IgD-negative memory B cell (primary cell): ENCODE measurements around the gene WDR33. TPM values are rescaled to one million over a fixed set of nuclear protein-coding genes. Genes with fewer than 3 reads are reported as not detected.

ENCODE experiments used
- H3K27ac Mint-ChIP-seq, 3 donors: one replicate each; pipeline ENCODE4 v1.8.0; 2020 to 2022; ENCODE audit warnings: mild to moderate bottlenecking in 3 of 3, mixed read lengths in 3 of 3, moderate library complexity in 1 of 3
- H3K27me3 Mint-ChIP-seq: one replicate; pipeline ENCODE4 v1.8.0; 2021; ENCODE audit warnings: mixed read lengths
- H3K36me3 Mint-ChIP-seq: one replicate; pipeline ENCODE4 v1.8.0; 2020; ENCODE audit warnings: mild to moderate bottlenecking, mixed read lengths
- H3K4me1 Mint-ChIP-seq, 3 donors: one replicate each; pipeline ENCODE4 v1.8.0; 2020 to 2022; ENCODE audit warnings: mixed read lengths in 3 of 3, mild to moderate bottlenecking in 1 of 3
- H3K4me3 Mint-ChIP-seq, 4 donors: one replicate each; pipeline ENCODE4 v1.8.0; 2020 to 2022; ENCODE audit warnings: mild to moderate bottlenecking in 4 of 4, mixed read lengths in 4 of 4, moderate library complexity in 3 of 4
- H3K9me3 Mint-ChIP-seq, 3 donors: one replicate each; pipeline ENCODE4 v1.8.0; 2020 to 2021; ENCODE audit warnings: mixed read lengths in 3 of 3, mild to moderate bottlenecking in 1 of 3
- polyA plus RNA-seq: library from polyadenylated mRNA; unstranded; fragments of 300-500 nt; fragmentation: Illumina TruSeq; gene quantifications from one replicate; pipeline ENCODE4 v1.2.3, GENCODE V29; 2021

The WDR33 gene
- polyA plus RNA-seq, 1 donor from 2014 or later, result 39.5 TPM

DNA sequence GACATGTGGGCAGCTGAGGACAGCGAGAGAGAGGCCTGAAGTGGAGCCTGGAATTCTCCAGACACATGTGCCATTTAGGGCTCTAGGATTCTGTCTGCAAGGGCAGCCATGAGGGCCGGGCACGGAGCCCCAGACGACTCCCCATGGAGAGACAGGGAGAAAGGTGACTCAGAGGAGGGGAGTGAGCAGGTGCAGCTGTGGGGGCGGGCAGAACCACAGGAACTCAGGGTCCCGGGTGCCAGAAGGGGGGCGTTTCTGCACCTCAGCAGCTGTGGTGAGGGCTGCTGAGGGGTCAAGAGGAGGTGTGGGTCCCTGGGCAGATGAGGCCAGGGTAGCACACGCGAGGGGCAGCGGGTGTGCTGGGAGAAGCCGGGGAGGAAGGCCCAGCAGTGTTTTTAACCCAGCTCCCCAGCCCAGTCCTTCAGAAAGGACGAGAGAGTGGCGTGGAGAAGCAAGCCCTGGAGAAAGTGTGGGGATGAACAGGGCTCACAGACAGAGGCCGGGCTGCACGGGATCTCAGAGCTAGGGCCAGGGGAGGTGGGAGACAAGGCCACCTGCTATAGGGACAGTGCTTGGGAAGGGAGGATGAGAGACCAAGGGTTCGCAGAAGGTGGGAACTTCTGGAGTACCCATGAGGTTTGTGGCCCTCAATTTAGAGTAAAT, 157.4 kb downstream of the WDR33 start:
- Mint-ChIP-seq H3K4me1 (peaks cover 18 to 22% (median 21%) of the 10 kb centered on the region in 3 donors), H3K27ac (peak overlapping the region in 1 of 3 donors; percentile 53), H3K27me3 (peaks cover under 1% of the 10 kb centered on the region), H3K36me3 (no peaks in the 10 kb centered on the region), H3K4me3 (peak overlapping the region in 1 of 4 donors; percentile 43), H3K9me3 (no peaks in the 10 kb centered on the region)

DNA sequence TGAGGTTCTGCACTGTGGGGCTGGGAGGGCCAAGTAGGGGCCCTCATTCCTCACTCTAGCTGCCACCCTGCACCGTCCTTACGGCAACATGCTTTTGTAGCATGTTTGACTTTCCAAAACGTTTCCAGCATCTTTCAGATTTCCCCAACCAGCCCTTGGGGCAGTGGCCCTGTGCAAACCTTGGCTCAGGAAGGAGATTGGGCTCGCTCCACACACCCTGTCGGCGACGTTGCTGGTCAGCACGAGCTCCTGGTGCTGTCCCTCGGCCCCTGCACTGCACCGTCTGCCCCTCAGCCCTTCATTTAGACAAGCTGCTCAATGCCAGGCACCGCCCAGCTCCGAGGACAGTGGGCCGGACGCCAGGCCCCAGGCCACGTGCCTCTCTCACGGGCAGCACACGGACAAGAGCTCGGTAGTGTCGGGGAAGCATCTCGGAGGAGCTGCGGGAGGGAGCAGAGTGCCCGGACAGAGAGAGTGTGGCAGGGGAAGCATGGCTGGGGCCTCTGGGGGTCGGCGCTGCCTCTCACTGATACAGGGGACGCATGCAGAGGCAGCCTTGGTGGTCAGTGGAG, 158.1 kb downstream of the WDR33 start:
- H3K27ac Mint-ChIP-seq, result peak overlapping the region in 2 of 3 donors; percentile 11 to 50
- no peaks in the 10 kb centered on the region for H3K9me3 Mint-ChIP-seq
- no peaks in the 10 kb centered on the region for H3K27me3 Mint-ChIP-seq
- H3K4me1 Mint-ChIP-seq, result peaks cover 21 to 22% (median 22%) of the 10 kb centered on the region in 3 donors
- H3K36me3 Mint-ChIP-seq, result no peaks in the 10 kb centered on the region
- no peak overlapping the region for H3K4me3 Mint-ChIP-seq

DNA sequence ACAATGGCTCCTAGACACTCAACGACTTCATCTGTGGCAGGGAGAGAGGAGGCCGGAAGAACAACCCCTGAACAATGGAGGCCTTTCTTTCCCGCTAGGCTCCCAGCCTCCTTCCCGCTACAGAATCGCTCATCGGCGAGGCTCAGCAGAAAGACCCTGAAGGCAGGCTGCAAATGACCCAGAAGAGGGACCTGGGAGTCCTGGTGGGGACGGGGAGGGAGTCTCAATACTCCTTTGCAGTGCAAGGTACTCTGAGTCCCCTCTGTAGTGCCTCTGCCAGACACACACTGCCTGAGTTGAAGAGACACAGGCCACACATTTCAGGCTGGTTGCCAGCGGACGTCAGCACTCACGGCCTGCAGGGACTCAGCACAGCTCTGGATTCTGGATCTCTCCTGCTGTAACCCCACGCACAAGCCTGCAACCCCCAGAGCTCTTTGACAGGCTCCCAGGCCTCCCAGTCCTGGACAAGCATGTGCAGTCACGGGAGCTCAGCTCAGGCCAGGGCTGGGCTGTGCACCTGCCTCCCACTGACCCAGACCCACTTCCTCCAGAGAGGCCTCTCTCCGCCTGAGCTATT, 158.9 kb downstream of the WDR33 start:
- no peaks in the 10 kb centered on the region for H3K27me3 Mint-ChIP-seq
- H3K4me1 Mint-ChIP-seq, result peaks cover 21 to 24% (median 22%) of the 10 kb centered on the region in 3 donors
- peak overlapping the region in 1 of 3 donors; percentile 11 for H3K27ac Mint-ChIP-seq
- no peaks in the 10 kb centered on the region for H3K9me3 Mint-ChIP-seq
- H3K4me3 Mint-ChIP-seq, result peak overlapping the region in 3 of 4 donors; percentile 34 to 76 (median 52)
- no peaks in the 10 kb centered on the region for H3K36me3 Mint-ChIP-seq

DNA sequence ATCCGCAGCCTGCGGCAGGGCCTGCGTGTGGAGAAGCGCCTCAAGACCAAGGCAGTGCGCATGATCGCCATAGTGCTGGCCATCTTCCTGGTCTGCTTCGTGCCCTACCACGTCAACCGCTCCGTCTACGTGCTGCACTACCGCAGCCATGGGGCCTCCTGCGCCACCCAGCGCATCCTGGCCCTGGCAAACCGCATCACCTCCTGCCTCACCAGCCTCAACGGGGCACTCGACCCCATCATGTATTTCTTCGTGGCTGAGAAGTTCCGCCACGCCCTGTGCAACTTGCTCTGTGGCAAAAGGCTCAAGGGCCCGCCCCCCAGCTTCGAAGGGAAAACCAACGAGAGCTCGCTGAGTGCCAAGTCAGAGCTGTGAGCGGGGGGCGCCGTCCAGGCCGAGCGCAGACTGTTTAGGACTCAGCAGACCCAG, 159.6 kb downstream of the WDR33 start:
- H3K4me3 Mint-ChIP-seq, result peak overlapping the region in 1 of 4 donors; percentile 60
- no peaks in the 10 kb centered on the region for H3K36me3 Mint-ChIP-seq
- no peaks in the 10 kb centered on the region for H3K27me3 Mint-ChIP-seq
- no peaks in the 10 kb centered on the region for H3K9me3 Mint-ChIP-seq
- H3K27ac Mint-ChIP-seq, result peak overlapping the region in 1 of 3 donors; percentile 81
- peaks cover 25 to 27% (median 26%) of the 10 kb centered on the region in 3 donors for H3K4me1 Mint-ChIP-seq

Other genes with a start within 250 kb of the WDR33 start
- gene GPR17, start 165.0 kb downstream of the WDR33 start, polyA plus RNA-seq, result not detected
- gene LIMS2, start 135.6 kb downstream of the WDR33 start, polyA plus RNA-seq, result 35.1 TPM
- not detected for gene SFT2D3, start 109.7 kb downstream of the WDR33 start, polyA plus RNA-seq
- gene POLR2D, start 47.0 kb upstream of the WDR33 start, polyA plus RNA-seq, result 42.7 TPM
- 6.7 TPM for gene AMMECR1L, start 74.8 kb upstream of the WDR33 start, polyA plus RNA-seq
- gene SAP130, start 216.9 kb upstream of the WDR33 start, polyA plus RNA-seq, result 12.0 TPM